Caco-2 (cell line): ENCODE results near the gene MBOAT1. TPM values are rescaled to one million over a fixed set of nuclear protein-coding genes. Genes with fewer than 3 reads are reported as not detected.

Experiments
- BruUV-seq: library from RNA; stranded (reverse); fragments of 400-500 nt; replicated peaks from 2 replicates; lab custom pipeline; 2021; lab: Mats Ljungman, UMichigan
- CTCF ChIA-PET: fragments of 300-600 bp; sonication (Branson Sonifier 250); formaldehyde crosslinking; loops from one replicate; lab custom pipeline; 2022; ENCODE audit warnings: antibody characterized with exemption; lab: Charles Lee
- POLR2A ChIA-PET: fragments of 300-600 bp; sonication (Branson Sonifier 250); formaldehyde crosslinking; loops from one replicate; lab custom pipeline; 2022; ENCODE audit warnings: antibody characterized with exemption; lab: Charles Lee
- DNase-seq, 2 experiments: peaks; one replicate each; pipeline versions ENCODE4 v3.0.0 to v3.0.0-alpha.2; 2020 to 2022
- H3K27me3 ChIP-seq: replicated peaks from 2 replicates; pipeline ENCODE4 v1.6.0; 2011; ENCODE audit warnings: low read length; ENCODE audit not compliant: control insufficient read depth, insufficient read depth
- H3K36me3 ChIP-seq: 2 replicates; pipeline ENCODE4 v1.5.1; 2011; ENCODE audit warnings: low read length; ENCODE audit not compliant: control insufficient read depth, insufficient read depth
- H3K4me1 ChIP-seq: fragments of 250-450 bp; sonication (Bioruptor Pico); 2 replicates; pipeline ENCODE4 v1.5.1; 2020; ENCODE audit warnings: mild to moderate bottlenecking
- H3K4me3 ChIP-seq: 2 replicates; pipeline ENCODE4 v1.5.1; 2011; ENCODE audit warnings: low read depth, mild to moderate bottlenecking, control low read depth, low read length
- H3K9me3 ChIP-seq: fragments of 250-450 bp; sonication (Bioruptor Pico); 2 replicates; pipeline ENCODE4 v1.5.1; 2020; ENCODE audit warnings: mild to moderate bottlenecking, moderate library complexity
- H3K27ac Mint-ChIP-seq: one replicate; pipeline ENCODE4 v1.8.0; 2022; ENCODE audit warnings: mixed read lengths; ENCODE audit not compliant: unreplicated experiment
- H3K27me3 Mint-ChIP-seq: one replicate; pipeline ENCODE4 v1.8.0; 2022; ENCODE audit warnings: mixed read lengths; ENCODE audit not compliant: insufficient read depth, unreplicated experiment
- H3K36me3 Mint-ChIP-seq: one replicate; pipeline ENCODE4 v1.8.0; 2022; ENCODE audit warnings: mild to moderate bottlenecking, mixed read lengths; ENCODE audit not compliant: insufficient read depth, unreplicated experiment
- H3K4me1 Mint-ChIP-seq: one replicate; pipeline ENCODE4 v1.8.0; 2022; ENCODE audit warnings: low read depth, mixed read lengths; ENCODE audit not compliant: unreplicated experiment
- H3K4me3 Mint-ChIP-seq: one replicate; pipeline ENCODE4 v1.8.0; 2022; ENCODE audit warnings: mild to moderate bottlenecking, moderate library complexity, mixed read lengths; ENCODE audit not compliant: unreplicated experiment
- H3K9me3 Mint-ChIP-seq: one replicate; pipeline ENCODE4 v1.8.0; 2022; ENCODE audit warnings: mixed read lengths; ENCODE audit not compliant: unreplicated experiment
- CTCF ChIP-seq, 2 experiments: fragments of 200-600 bp in 1 of 2; IDR thresholded peaks; 1 replicate in 1 of 2; 2 replicates in 1 of 2; pipeline versions ENCODE4 v1.5.1 to v1.8.0; 2011 to 2022; ENCODE audit warnings: antibody characterized with exemption in 1 of 2, control low read depth in 1 of 2, inconsistent platforms in 1 of 2, low read depth in 1 of 2, low read length in 1 of 2, mild to moderate bottlenecking in 1 of 2, moderate library complexity in 1 of 2; ENCODE audit not compliant: insufficient read depth in 1 of 2, severe bottlenecking in 1 of 2, unreplicated experiment in 1 of 2
- intact Hi-C: fragments of 100-400 bp; cut with micrococcal nuclease; formaldehyde crosslinking; loops from one replicate; pipeline ENCODE4 v1.10.0; 2022; ENCODE audit not compliant: unreplicated experiment
- total RNA-seq: library from RNA; stranded (reverse); gene quantifications from 2 replicates; pipeline ENCODE4 v1.2.3, GENCODE V29; 2022

The MBOAT1 gene
- total RNA-seq, 1 experiment from 2014 or later = 7.3 TPM

DNA sequence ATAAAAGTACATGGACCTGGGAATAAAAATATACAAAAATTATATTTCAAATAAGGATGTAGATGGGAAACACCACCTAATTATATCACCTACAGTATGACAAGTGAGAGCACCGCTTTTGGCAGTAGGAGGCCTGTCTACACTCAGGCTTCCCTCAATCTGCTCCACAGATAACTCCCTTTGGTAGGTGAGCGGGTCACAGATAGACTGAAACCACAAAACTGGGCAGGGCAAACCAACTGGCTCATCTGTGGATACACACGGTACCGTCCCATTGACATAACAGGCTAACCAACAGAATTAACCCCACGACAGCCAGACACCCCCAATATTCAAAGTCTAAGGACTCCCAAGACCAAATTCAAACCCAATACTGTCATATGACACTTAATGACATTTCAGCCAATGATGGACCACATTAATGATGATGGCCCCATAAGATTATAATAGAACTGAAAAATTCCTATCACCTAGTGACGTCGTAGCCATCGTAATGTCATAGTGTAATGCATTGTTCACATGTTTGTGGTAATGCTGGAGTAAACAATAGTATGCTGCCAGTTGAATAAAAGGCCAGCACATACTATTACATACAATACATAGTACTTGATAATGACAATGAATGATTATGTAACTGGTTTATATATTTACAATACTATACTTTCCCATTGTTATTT lies 109.7 kb downstream of the MBOAT1 start:
- POLR2A ChIA-PET = no interaction called here
- CTCF ChIA-PET = no interaction called here
- H3K27ac Mint-ChIP-seq = no peak overlapping the region

GRCh38 chr6:20099156-20099555 lies 113.1 kb downstream of the MBOAT1 start:
- H3K4me1 Mint-ChIP-seq = no peaks in the 10 kb centered on the region
- intact Hi-C loops = no loop called here
- no peak overlapping the region for H3K4me3 Mint-ChIP-seq
- H3K9me3 Mint-ChIP-seq = no peaks in the 10 kb centered on the region
- no peaks in the 10 kb centered on the region for H3K27me3 Mint-ChIP-seq
- ChIA-PET POLR2A (no interaction called here), CTCF (no interaction called here)
- H3K4me3 ChIP-seq = no peak overlapping the region
- no peaks in the 10 kb centered on the region for H3K36me3 Mint-ChIP-seq
- no peak for DNase-seq
- H3K36me3 ChIP-seq = no peaks in the 10 kb centered on the region
- TF ChIP-seq CTCF (IDR thresholded peaks at IDR 0.05; ENCODE audit: insufficient read depth in 1 of 2, low read depth in 1 of 2, low read length in 1 of 2, severe bottlenecking in 1 of 2, unreplicated experiment in 1 of 2) = no peak
- H3K27me3 ChIP-seq = no peaks in the 10 kb centered on the region
- no TSS peak for BruUV-seq
- H3K27ac Mint-ChIP-seq = no peak overlapping the region
- H3K9me3 ChIP-seq = no peaks in the 10 kb centered on the region
- no peaks in the 10 kb centered on the region for H3K4me1 ChIP-seq

More for the DNA sequence above, 109.7 kb downstream of the MBOAT1 start:
- H3K9me3 ChIP-seq = no peaks in the 10 kb centered on the region
- DNase-seq = no peak
- no peaks in the 10 kb centered on the region for H3K9me3 Mint-ChIP-seq
- no peaks in the 10 kb centered on the region for H3K4me1 Mint-ChIP-seq
- no peaks in the 10 kb centered on the region for H3K27me3 Mint-ChIP-seq
- BruUV-seq = no TSS peak
- H3K4me3 Mint-ChIP-seq = no peak overlapping the region
- intact Hi-C loops = no loop called here
- H3K36me3 ChIP-seq = no peaks in the 10 kb centered on the region
- no peaks in the 10 kb centered on the region for H3K27me3 ChIP-seq
- H3K4me3 ChIP-seq = no peak overlapping the region
- H3K36me3 Mint-ChIP-seq = no peaks in the 10 kb centered on the region
- H3K4me1 ChIP-seq = no peaks in the 10 kb centered on the region
- TF ChIP-seq CTCF (IDR thresholded peaks at IDR 0.05; ENCODE audit: insufficient read depth in 1 of 2, low read depth in 1 of 2, low read length in 1 of 2, severe bottlenecking in 1 of 2, unreplicated experiment in 1 of 2) = no peak

DNA sequence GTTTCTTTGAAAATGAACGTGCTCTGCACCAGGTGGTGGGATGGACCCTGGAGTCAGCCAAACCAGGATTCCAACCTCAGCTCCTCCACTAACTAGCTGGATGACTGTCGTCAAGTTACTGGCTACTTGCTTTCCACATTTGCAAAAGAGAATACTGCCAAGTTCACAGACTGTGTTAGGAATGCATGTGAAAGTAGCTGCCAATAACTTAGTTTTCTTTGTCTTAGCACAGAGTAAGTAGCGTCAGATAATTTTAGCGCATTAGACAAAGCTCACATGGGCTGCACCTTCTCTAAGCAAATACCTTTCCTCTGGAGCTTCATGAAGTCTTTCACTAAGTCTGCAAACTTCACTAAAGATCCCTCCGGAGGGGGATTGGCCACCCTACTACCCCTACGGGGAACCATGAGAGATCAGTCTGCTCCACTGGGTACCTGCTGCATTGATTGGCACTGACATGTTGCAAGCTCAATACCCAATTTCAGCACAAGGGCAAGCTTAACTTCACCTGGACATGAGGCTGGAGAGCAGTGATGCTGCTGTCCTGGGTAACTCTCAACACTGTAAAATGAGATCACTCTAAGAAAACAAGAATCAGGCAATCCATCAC lies 113.9 kb downstream of the MBOAT1 start:
- Histone ChIP-seq H3K36me3 (no peaks in the 10 kb centered on the region), H3K27me3 (no peaks in the 10 kb centered on the region), H3K9me3 (no peaks in the 10 kb centered on the region), H3K4me1 (no peaks in the 10 kb centered on the region), H3K4me3 (no peak overlapping the region)
- no peak overlapping the region for H3K4me3 Mint-ChIP-seq
- H3K36me3 Mint-ChIP-seq = no peaks in the 10 kb centered on the region
- ChIA-PET CTCF (interaction anchor here (1.0 kb wide), 1 partner anchor 28 kb away, joined by 3 read pairs; no protein-coding TSS in a partner anchor), POLR2A (no interaction called here)
- no peaks in the 10 kb centered on the region for H3K9me3 Mint-ChIP-seq
- DNase-seq = no peak
- no TSS peak for BruUV-seq
- no peak for TF ChIP-seq CTCF (IDR thresholded peaks at IDR 0.05; ENCODE audit: insufficient read depth in 1 of 2, low read depth in 1 of 2, low read length in 1 of 2, severe bottlenecking in 1 of 2, unreplicated experiment in 1 of 2)
- H3K4me1 Mint-ChIP-seq = no peaks in the 10 kb centered on the region
- no peaks in the 10 kb centered on the region for H3K27me3 Mint-ChIP-seq
- no peak overlapping the region for H3K27ac Mint-ChIP-seq
- intact Hi-C loops = no loop called here
